Bronchial epithelial cell (primary cell): Measurements from ENCODE around the gene CKLF. TPM values are rescaled to one million over a fixed set of nuclear protein-coding genes. Genes with fewer than 3 reads are reported as not detected.

ENCODE experiments used
- DNase-seq: peaks from one replicate; pipeline ENCODE4 v3.0.0-alpha.2; 2010; ENCODE audit warnings: low read depth
- FAIRE-seq: peaks from 2 replicates; lab custom pipeline; 2011; peaks lifted over from hg19 to GRCh38; lab: Jason Lieb, UNC
- H3K27me3 ChIP-seq: 2 replicates; pipeline ENCODE4 v1.5.1; 2011; ENCODE audit warnings: low read length; ENCODE audit not compliant: control insufficient read depth, insufficient read depth
- H3K36me3 ChIP-seq: 2 replicates; pipeline ENCODE4 v1.5.1; 2011; ENCODE audit warnings: low read length; ENCODE audit not compliant: control insufficient read depth, insufficient read depth
- H3K4me3 ChIP-seq: 2 replicates; pipeline ENCODE4 v1.5.1; 2011; ENCODE audit warnings: mild to moderate bottlenecking, low read depth, low read length, control low read depth
- CTCF ChIP-seq: IDR thresholded peaks from 2 replicates; pipeline ENCODE4 v1.5.1; 2011; ENCODE audit warnings: mild to moderate bottlenecking, moderate library complexity, low read length, control low read depth, inconsistent platforms; ENCODE audit not compliant: insufficient read depth, severe bottlenecking
- total RNA-seq: library from RNA; depleted of rRNA; stranded (reverse); fragments of >200 nt; gene quantifications from 2 replicates; pipeline ENCODE4 v1.2.1, GENCODE V29; 2014

CKLF gene
- total RNA-seq, 1 donor from 2014 or later, result 22.6 TPM

GRCh38 chr16:66587881-66588600 is 35.7 kb downstream of the CKLF start:
- FAIRE-seq (no peak), DNase-seq (no peak)
- no peaks in the 10 kb centered on the region for H3K36me3 ChIP-seq
- no peak overlapping the region for H3K4me3 ChIP-seq
- H3K27me3 ChIP-seq, result no peaks in the 10 kb centered on the region
- no peak for TF ChIP-seq CTCF

- Histone ChIP-seq H3K36me3 (no peaks in the 10 kb centered on the region), H3K4me3 (no peak overlapping the region), H3K27me3 (no peaks in the 10 kb centered on the region)
- DNase-seq (no peak), FAIRE-seq (no peak)
- peak; percentile 62 for TF ChIP-seq CTCF
Measured at GRCh38 chr16:66588981-66589713, 36.8 kb downstream of the CKLF start.

GRCh38 chr16:66590322-66590721 is 37.9 kb downstream of the CKLF start:
- no peak for FAIRE-seq
- DNase-seq, result no peak
- Histone ChIP-seq H3K4me3 (no peak overlapping the region), H3K27me3 (no peaks in the 10 kb centered on the region), H3K36me3 (no peaks in the 10 kb centered on the region)
- TF ChIP-seq CTCF, result no peak

- no peak for TF ChIP-seq CTCF
- DNase-seq (no peak), FAIRE-seq (no peak)
- Histone ChIP-seq H3K36me3 (no peaks in the 10 kb centered on the region), H3K4me3 (no peak overlapping the region), H3K27me3 (no peaks in the 10 kb centered on the region)
Measured at GRCh38 chr16:66591018-66591417, 38.6 kb downstream of the CKLF start.

GRCh38 chr16:66592241-66592640 is 39.9 kb downstream of the CKLF start:
- no peak for TF ChIP-seq CTCF
- DNase-seq, result no peak
- H3K27me3 ChIP-seq, result no peaks in the 10 kb centered on the region
- no peaks in the 10 kb centered on the region for H3K36me3 ChIP-seq
- FAIRE-seq, result no peak
- no peak overlapping the region for H3K4me3 ChIP-seq

- FAIRE-seq (no peak), DNase-seq (no peak)
- Histone ChIP-seq H3K4me3 (no peak overlapping the region), H3K27me3 (no peaks in the 10 kb centered on the region), H3K36me3 (no peaks in the 10 kb centered on the region)
- no peak for TF ChIP-seq CTCF
Measured at GRCh38 chr16:66592814-66593213, 40.4 kb downstream of the CKLF start.
